ENCODE measurements around the gene ERGIC1.
A peak's percentile ranks its signal among the peaks of the same experiment; 100 is the strongest.
"Not testable (repeated sequence)": the region's sequence is repeated elsewhere in the genome, so short reads cannot be mapped to it uniquely, and the experiment has no call there.

ERGIC1 gene, protein sequence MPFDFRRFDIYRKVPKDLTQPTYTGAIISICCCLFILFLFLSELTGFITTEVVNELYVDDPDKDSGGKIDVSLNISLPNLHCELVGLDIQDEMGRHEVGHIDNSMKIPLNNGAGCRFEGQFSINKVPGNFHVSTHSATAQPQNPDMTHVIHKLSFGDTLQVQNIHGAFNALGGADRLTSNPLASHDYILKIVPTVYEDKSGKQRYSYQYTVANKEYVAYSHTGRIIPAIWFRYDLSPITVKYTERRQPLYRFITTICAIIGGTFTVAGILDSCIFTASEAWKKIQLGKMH

GRCh38 chr5:172833686-172834414, at the start of gene ERGIC1:
ERGIC1 (plus strand) TSS chr5:172834251; CDS start chr5:172834414, 163 bp downstream.
- H3K4me3 ChIP-seq (ENCODE audit: low read length), result peak within 1 kb of the TSS; percentile 83
- DNase-seq (ENCODE audit: low read depth), result peak; percentile 76
- peak; percentile 4 for TF ChIP-seq CTCF (IDR thresholded peaks at IDR 0.05; ENCODE audit: insufficient read depth, low read depth, low read length, missing control alignments)

GRCh38 chr5:172785429-172786088, 48.5 kb upstream of the ERGIC1 start:
- no peak for DNase-seq (ENCODE audit: low read depth)
- TF ChIP-seq CTCF (IDR thresholded peaks at IDR 0.05; ENCODE audit: insufficient read depth, low read depth, low read length, missing control alignments), result no peak
- no peak overlapping the region for H3K4me3 ChIP-seq (ENCODE audit: low read length)

GRCh38 chr5:172786736-172787462, 47.2 kb upstream of the ERGIC1 start:
- no peak for DNase-seq (ENCODE audit: low read depth)
- no peak for TF ChIP-seq CTCF (IDR thresholded peaks at IDR 0.05; ENCODE audit: insufficient read depth, low read depth, low read length, missing control alignments)
- no peak overlapping the region for H3K4me3 ChIP-seq (ENCODE audit: low read length)

GRCh38 chr5:172787538-172787937, 46.5 kb upstream of the ERGIC1 start:
- not testable (repeated sequence) for DNase-seq (ENCODE audit: low read depth); H3K4me3 ChIP-seq (ENCODE audit: low read length)

DNA sequence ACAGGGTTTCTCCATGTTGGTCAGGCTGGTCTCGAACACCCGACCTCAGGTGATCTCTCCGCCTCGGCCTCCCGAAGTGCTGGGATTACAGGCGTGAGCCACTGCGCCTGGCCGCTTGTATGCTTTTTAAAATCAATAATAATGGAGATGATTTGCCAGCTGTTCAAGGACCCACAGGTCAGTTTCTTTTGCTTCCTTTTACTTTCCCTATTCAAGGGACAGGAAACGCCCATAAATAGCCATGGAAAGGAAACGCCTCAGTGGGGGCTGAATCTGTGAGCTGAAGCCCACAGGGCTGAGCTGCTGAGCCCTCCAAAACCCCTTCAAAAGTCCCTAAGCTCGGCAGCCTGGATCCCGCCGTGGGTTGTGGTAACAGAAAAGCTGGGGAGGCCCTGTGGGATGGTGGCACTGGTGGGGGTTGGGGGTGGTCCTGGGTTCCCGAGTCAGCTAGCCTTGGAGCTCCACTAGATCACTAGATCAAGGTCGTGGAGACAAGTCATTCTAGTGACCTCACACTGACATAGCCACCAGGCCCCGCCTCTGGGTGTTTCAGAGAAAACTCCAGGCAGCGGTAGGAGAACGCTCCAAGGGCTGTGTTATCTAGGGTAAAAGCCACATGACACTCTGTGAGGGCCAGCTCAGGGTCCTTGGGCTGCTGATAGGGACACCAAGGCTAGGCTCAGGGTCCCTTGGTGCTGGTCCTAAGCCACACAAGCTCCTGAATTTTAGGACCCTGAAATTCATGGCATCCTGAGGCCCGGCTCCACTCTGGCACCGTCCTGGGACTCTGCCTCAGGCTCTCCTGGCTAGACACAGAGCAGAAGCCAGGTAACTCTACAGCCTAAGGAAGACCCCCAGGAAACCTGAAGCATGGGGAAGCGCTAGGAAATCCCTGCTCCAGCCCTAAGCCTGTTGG, 45.0 kb upstream of the ERGIC1 start:
- no peak for DNase-seq (ENCODE audit: low read depth)
- H3K4me3 ChIP-seq (ENCODE audit: low read length), result no peak overlapping the region
- no peak for TF ChIP-seq CTCF (IDR thresholded peaks at IDR 0.05; ENCODE audit: insufficient read depth, low read depth, low read length, missing control alignments)

- TF ChIP-seq CTCF (IDR thresholded peaks at IDR 0.05; ENCODE audit: insufficient read depth, low read depth, low read length, missing control alignments), result no peak
- no peak overlapping the region for H3K4me3 ChIP-seq (ENCODE audit: low read length)
- no peak for DNase-seq (ENCODE audit: low read depth)
Observed at GRCh38 chr5:172789687-172790495, 44.2 kb upstream of the ERGIC1 start.

All from epithelial cell of esophagus (primary cell).